Measurements from ENCODE around the gene C10orf90.

Gene C10orf90

DNA sequence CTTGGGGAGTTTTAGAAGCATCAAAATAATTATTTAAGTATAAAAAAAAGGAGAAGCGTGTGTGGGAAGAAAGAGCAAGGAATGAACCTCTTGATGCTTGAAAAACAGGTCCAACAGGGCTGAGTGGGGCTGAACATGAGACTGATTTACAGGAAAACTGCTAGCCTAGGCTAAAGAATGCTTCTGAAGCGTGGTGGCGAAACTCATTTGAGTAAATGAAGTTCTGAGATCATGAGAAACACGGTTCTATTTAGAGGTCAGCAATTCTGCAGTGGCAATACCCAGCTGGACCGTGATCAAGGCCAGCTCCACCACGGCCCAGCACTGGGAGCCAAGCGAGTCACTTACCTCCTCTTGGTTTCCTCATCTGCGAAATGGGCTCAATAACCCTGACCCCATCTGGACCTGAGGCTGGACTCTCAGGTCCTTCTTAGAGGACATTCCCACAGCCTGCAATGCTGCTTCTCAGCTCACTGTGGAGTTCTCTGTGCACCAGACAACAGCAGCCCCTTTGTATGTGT lies 142.1 kb downstream of the C10orf90 start:
- DNase-seq = no peak

- no peak for DNase-seq
These were observed 142.7 kb downstream of the C10orf90 start for GRCh38 chr10:126527645-126528314.

DNA sequence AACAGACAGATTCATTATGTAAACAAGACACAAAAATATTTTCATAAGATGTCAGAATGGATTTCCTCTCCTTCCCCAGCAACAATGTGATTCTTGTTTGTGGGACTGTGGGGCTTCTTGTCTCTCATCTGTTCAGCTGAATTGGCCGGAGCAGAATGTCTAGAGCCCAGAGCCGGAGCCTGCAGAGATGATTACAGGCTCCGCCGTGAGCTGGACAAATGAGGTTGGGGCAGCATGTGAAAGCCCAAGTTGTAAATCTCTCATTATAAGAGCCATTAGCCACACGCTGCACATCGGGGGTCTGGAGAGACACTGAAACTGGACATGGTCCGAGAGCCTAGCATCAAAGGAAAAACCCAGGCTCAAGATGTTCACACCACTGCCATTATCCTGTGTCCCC lies 145.2 kb downstream of the C10orf90 start:
- no peak for DNase-seq

- DNase-seq = no peak
These were observed 146.0 kb downstream of the C10orf90 start for GRCh38 chr10:126524526-126524925.

DNA sequence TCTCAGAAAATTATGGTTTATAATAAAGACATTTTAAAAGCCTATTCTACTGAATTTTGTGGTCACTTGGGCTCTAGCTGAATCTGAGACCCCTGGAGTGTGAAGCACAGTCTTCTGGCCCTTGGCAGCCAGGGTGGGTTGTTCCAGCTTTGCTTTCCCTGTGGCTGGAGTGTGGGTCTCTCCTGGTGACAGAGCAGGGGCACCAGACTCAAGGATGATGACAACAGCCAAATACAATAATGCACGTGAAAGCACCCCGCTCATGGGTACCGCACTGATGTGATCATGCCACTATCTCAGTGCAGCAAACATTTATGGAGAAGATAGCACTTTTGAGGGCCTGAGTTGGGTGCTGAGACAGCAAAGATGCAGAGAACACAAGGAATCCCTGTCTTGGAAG lies 147.4 kb downstream of the C10orf90 start:
- DNase-seq = no peak

GRCh38 chr10:126521399-126521798 lies 149.1 kb downstream of the C10orf90 start:
- DNase-seq = no peak

GRCh38 chr10:126520751-126521317 lies 149.7 kb downstream of the C10orf90 start:
- DNase-seq = no peak

GRCh38 chr10:126519992-126520391 lies 150.5 kb downstream of the C10orf90 start:
- no peak for DNase-seq

DNA sequence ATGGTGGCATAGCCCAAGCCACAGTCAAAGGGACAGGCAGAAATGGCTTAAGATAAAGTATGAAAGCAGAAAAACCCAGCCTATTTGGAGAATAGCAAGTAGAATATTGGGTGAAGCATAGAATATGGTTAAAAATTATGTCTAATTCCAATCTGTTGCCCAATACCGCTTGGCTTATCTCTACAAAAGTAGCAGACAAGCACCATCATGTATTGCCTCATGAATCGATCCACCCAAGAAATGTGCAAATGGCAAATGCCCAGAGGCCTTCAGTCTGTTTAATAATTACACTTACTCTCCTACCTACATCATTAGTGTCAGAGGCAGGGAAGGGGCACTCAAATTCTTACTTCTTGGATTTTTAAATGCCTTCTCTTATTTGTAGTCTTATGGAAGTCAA lies 151.3 kb downstream of the C10orf90 start:
- DNase-seq = no peak

GRCh38 chr10:126518218-126519080 lies 152.0 kb downstream of the C10orf90 start:
- no peak for DNase-seq

GRCh38 chr10:126516515-126516914 lies 154.0 kb downstream of the C10orf90 start:
- DNase-seq = no peak

GRCh38 chr10:126511917-126512479 lies 158.5 kb downstream of the C10orf90 start:
- DNase-seq = no peak

GRCh38 chr10:126509182-126509581 lies 161.3 kb downstream of the C10orf90 start:
- DNase-seq = no peak

DNA sequence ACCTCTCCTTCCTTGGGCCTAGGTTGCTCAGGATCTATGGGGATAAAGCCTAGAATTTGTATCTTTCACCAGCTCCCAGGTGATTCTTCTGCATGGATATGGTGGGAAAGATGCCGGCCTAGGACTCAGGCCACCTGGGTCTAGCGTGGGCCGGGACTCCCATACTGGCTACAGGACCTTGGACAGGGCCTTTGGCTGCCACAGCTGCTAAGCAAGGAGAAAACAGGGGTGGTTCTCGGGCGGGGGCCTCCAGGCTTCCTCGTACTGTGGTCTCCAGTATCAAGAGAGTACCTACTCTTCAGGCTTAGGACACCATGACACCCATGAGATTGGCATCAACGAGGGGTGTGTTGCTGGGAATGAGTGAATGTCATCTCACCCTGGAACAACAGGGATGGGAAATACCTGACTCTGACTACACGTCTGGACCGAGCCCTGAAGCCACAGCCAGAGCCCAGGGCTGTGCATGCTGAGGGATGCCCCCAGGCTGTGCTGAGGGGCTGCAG lies 161.9 kb downstream of the C10orf90 start:
- DNase-seq = no peak

- DNase-seq = no peak
These were observed 165.8 kb downstream of the C10orf90 start for GRCh38 chr10:126504761-126505112.

DNA sequence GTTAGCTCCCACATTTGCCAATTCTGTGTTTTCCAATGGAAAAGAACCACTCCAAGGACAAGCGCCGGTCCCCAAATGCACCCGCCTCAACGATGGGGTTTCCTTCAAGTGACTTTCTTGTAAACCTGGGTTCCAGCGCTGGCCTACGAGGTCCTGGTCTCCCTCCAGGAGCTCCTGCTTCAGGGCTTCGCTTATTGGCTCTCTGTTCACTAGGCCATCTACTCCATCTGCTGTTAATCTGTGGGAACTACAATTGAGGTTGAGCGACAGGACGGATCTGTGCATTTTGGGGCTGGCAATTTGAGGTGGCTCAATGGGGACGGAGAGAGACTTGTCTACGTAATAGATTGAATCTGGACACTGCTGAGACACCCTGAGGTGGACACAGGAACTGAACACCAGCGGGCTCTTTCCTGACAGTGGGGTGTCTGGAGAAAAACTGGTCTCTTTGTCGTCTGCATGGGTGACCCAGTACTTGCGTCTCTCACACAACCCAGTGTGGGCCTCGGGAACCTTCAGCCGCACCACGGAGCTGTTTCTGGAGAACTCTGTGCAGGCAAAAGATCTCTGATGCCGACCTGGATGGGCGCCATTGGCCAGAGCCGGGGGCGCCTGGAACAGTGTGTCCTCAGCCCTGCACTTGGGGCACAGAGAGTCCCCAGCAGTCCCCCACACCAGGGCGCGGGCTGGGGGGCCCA lies 166.3 kb downstream of the C10orf90 start:
- DNase-seq = peak; percentile 11

GRCh38 chr10:126503392-126504062 lies 167.0 kb downstream of the C10orf90 start:
- no peak for DNase-seq

DNA sequence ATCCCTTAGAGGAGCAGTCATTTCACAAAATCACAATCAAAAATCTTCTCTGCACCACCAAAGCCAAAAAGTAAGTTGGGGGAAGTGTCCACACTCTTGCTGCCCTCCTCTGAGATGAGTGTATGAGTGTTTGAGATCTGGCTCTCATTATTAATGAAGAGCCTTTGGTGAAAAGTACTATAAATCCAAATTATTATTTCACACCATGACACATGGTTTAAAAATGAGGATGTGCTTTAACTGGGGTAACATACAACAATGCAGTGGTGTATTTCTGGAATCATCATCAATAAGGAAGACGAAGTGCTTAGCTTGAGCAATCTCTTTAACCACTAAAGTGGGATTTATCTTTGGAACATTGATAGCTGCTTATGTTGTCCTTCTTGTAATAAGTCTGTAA lies 168.1 kb downstream of the C10orf90 start:
- DNase-seq = no peak

GRCh38 chr10:126501828-126502227 lies 168.7 kb downstream of the C10orf90 start:
- DNase-seq = no peak

GRCh38 chr10:126500866-126501265 lies 169.6 kb downstream of the C10orf90 start:
- no peak for DNase-seq

DNA sequence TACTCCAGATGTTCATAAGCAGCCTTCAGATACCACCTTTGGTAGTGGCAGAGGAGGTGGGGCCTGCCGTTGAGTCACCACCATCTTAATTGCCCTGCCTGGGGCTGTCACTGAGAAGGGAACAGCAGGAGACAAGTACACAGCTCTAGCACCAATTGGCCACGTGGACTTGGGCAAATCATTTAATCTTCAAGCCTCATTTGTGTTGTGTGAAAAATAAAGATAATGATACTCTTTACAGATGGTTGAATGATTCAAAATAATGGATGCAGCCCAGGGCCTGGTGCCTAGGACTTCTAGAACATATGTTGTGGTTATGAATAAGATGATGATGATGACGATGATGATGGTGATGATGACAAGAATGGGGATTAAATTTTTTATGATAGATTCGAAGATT lies 170.3 kb downstream of the C10orf90 start:
- DNase-seq = no peak

DNA sequence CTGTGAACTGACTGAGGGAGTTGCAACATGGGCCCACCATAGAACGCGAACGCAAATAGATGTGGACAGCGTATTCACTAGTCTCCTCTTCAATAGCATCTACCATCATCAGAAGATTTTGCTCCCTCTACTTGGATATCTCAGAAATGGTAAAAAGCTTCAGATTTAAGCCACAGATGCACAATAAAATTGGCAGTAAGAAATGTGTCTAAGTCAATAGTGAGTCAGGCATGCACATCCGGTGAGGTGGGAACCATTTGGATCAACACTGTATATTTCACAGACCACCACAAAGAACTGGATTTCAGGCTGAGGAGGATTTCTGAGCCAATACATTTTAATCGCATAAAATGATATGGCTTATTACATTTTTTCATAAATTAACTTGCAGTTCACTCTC lies 170.7 kb downstream of the C10orf90 start:
- no peak for DNase-seq

All from KG1 (cell line).